OCI-LY3 (cell line): ENCODE data around the gene RTKN.
"Not testable (repeated sequence)": the region's sequence is repeated elsewhere in the genome, so short reads cannot be mapped to it uniquely, and the experiment has no call there.

ENCODE experiments used
- H2AFZ ChIP-seq: fragments of 200-600, 300-600 bp; shearing (Covaris generic); 2 replicates; pipeline ENCODE4 v1.6.0; 2014; ENCODE audit warnings: antibody characterized with exemption, low read depth, low read length
- H3K27ac ChIP-seq: fragments of 200-600, 300-600 bp; sonication (generic); 2 replicates; pipeline ENCODE4 v1.5.1; 2014; ENCODE audit warnings: mild to moderate bottlenecking, low read length, moderate library complexity, mixed read lengths
- H3K27me3 ChIP-seq: fragments of 200-600, 300-600 bp; sonication (generic); 2 replicates; pipeline ENCODE4 v1.6.1; 2014; ENCODE audit warnings: low read depth, low read length, mixed read lengths
- H3K36me3 ChIP-seq: fragments of 200-600, 300-600 bp; sonication (generic); replicated peaks from 2 replicates; pipeline ENCODE3; 2014; ENCODE audit warnings: low read depth, low read length, mixed read lengths
- H3K4me1 ChIP-seq: fragments of 300-600, 200-600 bp; sonication (generic); 2 replicates; pipeline ENCODE4 v1.6.1; 2014; ENCODE audit warnings: low read length, mixed read lengths
- H3K4me2 ChIP-seq: fragments of 200-600, 300-600 bp; sonication (generic); 2 replicates; pipeline ENCODE4 v1.6.1; 2014; ENCODE audit warnings: low read length, mixed read lengths
- H3K4me3 ChIP-seq: fragments of 300-600, 200-600 bp; sonication (generic); 2 replicates; pipeline ENCODE4 v1.5.1; 2014; ENCODE audit warnings: antibody characterized with exemption, mild to moderate bottlenecking, low read length, moderate library complexity
- H3K79me2 ChIP-seq: fragments of 300-600, 200-600 bp; shearing (Covaris generic); 2 replicates; pipeline ENCODE4 v1.6.1; 2014; ENCODE audit warnings: mild to moderate bottlenecking, low read length, mixed read lengths
- H3K9ac ChIP-seq: fragments of 300-600, 200-600 bp; shearing (Covaris generic); 2 replicates; pipeline ENCODE4 v1.6.0; 2014; ENCODE audit warnings: mild to moderate bottlenecking, low read length, moderate library complexity
- H3K9me3 ChIP-seq: fragments of 200-600, 300-600 bp; shearing (Covaris generic); 2 replicates; pipeline ENCODE4 v1.6.1; 2014; ENCODE audit warnings: low read length, mixed read lengths; ENCODE audit not compliant: insufficient read depth
- H4K20me1 ChIP-seq: fragments of 200-600, 300-600 bp; sonication (generic); 2 replicates; pipeline ENCODE4 v1.6.1; 2016; ENCODE audit warnings: low read length, mixed read lengths; ENCODE audit not compliant: insufficient read depth
- CTCF ChIP-seq: fragments of 200-600, 300-600 bp; sonication (generic); IDR thresholded peaks from 2 replicates; pipeline ENCODE4 v1.5.1; 2014; ENCODE audit warnings: antibody characterized with exemption, low read length, low read depth
- EZH2phosphoT487 ChIP-seq: fragments of 200-600 bp; shearing (Covaris generic); IDR thresholded peaks from 2 replicates; pipeline ENCODE4 v1.6.1; 2018; ENCODE audit warnings: antibody characterized with exemption, mixed run types, low read depth

Gene RTKN

GRCh38 chr2:74441690-74442482 is at the start of gene RTKN:
Gene RTKN, minus strand, starts transcription at chr2:74441937. Its CDS starts 121 bp downstream, at chr2:74441816.
- Histone ChIP-seq H3K4me1 (peaks cover 47% of the 10 kb centered on the region), H3K4me2 (peak within 1 kb of the TSS; percentile 94), H3K27me3 (no peaks in the 10 kb centered on the region), H3K36me3 (no peaks in the 10 kb centered on the region), H2AFZ (peak within 1 kb of the TSS; percentile 92), H3K79me2 (no peaks in the 10 kb centered on the region), H3K9ac (peak within 1 kb of the TSS; percentile 72; the same call in 1 of the 2 replicates), H4K20me1 (no peaks in the 10 kb centered on the region), H3K4me3 (peak within 1 kb of the TSS; percentile 82), H3K27ac (peak within 1 kb of the TSS; percentile 44), H3K9me3 (no peaks in the 10 kb centered on the region)
- TF ChIP-seq CTCF (no peak), EZH2phosphoT487 (no peak)

- H3K4me2 ChIP-seq: no peak overlapping the region
- no peaks in the 10 kb centered on the region for H3K27me3 ChIP-seq
- no peak overlapping the region for H3K27ac ChIP-seq
- no peaks in the 10 kb centered on the region for H3K9me3 ChIP-seq
- H3K4me1 ChIP-seq: no peaks in the 10 kb centered on the region
- peaks cover 20% of the 10 kb centered on the region for H3K36me3 ChIP-seq
- no peak overlapping the region for H3K9ac ChIP-seq
- TF ChIP-seq EZH2phosphoT487 (no peak), CTCF (no peak)
- H3K79me2 ChIP-seq: no peaks in the 10 kb centered on the region
- H4K20me1 ChIP-seq: no peaks in the 10 kb centered on the region
- no peak overlapping the region for H3K4me3 ChIP-seq
- H2AFZ ChIP-seq: no peak overlapping the region
These were observed 48.2 kb upstream of the RTKN start for GRCh38 chr2:74489906-74490305.

DNA sequence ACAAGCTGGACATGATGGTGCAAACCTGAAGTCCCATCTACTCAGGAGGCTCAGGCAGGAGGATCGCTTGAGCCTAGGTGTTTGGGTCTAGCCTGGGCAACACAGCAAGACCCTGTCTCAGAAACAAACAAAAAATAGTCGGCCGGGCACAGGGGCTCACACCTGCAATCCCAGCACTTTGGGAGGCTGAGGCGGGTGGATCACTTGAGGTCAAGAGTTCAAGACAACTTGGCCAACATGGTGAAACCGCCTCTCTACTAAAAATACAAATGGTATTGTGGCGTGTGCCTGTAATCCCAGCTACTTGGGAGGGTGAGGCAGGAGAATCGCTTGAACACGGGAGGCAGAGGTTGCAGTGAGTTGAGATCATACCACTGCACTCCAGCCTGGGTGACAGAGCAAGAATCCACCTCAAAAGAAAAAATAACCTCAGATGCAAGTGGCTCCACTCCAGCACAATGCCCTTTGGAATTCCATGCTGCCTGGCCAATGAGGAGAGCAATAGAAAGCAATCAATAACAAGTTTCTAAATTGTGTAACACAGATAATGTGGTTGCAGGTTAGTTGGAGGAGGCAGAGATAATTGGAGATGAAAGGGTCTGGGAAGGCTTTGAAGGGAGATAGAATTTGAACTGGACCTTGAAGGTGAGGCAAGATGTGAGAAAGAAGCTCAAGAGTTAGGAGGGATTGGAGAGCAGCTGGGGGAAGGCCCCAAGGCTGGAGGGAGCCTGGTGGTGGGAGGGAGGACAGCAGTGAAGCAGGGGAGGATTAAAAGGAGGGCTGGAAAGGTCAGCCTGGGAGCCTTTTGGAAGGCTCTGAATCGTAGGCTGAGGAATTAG is 47.1 kb upstream of the RTKN start:
- Histone ChIP-seq H3K4me3 (no peak overlapping the region), H2AFZ (no peak overlapping the region), H3K4me2 (no peak overlapping the region), H3K27me3 (no peaks in the 10 kb centered on the region), H3K27ac (no peak overlapping the region), H3K9ac (no peak overlapping the region), H4K20me1 (no peaks in the 10 kb centered on the region), H3K36me3 (peaks cover 20% of the 10 kb centered on the region), H3K9me3 (no peaks in the 10 kb centered on the region), H3K4me1 (no peaks in the 10 kb centered on the region), H3K79me2 (peaks cover 1% of the 10 kb centered on the region; the same call in 1 of the 2 replicates)
- TF ChIP-seq EZH2phosphoT487: no peak
- no peak for TF ChIP-seq CTCF

DNA sequence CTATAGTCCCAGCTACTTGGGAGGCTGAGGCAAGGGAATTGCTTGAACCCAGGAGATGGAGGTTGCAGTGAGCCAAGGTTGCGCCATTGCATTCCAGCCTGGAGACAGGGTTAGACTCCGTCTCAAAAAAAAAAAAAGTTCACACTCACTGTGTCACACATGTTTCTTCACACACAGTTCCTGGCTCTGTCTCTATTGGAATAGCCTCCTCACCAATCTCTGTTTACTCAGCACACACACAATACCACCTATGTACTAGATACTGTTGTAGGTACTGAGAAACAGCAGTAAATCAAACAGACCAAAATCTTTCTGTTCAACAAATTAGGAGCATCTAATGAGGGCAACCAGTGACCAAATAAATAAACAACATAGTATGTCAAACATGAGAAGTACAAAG is 44.4 kb upstream of the RTKN start:
- no peak overlapping the region for H3K4me3 ChIP-seq
- H3K79me2 ChIP-seq: peaks cover 22% of the 10 kb centered on the region
- H3K36me3 ChIP-seq: peaks cover 7% of the 10 kb centered on the region
- H3K9ac ChIP-seq: no peak overlapping the region
- H3K27ac ChIP-seq: no peak overlapping the region
- H3K4me1 ChIP-seq: peaks cover 8% of the 10 kb centered on the region
- H3K4me2 ChIP-seq: no peak overlapping the region
- TF ChIP-seq EZH2phosphoT487 (no peak), CTCF (no peak)
- H2AFZ ChIP-seq: no peak overlapping the region
- no peaks in the 10 kb centered on the region for H3K27me3 ChIP-seq
- no peaks in the 10 kb centered on the region for H4K20me1 ChIP-seq
- no peaks in the 10 kb centered on the region for H3K9me3 ChIP-seq

DNA sequence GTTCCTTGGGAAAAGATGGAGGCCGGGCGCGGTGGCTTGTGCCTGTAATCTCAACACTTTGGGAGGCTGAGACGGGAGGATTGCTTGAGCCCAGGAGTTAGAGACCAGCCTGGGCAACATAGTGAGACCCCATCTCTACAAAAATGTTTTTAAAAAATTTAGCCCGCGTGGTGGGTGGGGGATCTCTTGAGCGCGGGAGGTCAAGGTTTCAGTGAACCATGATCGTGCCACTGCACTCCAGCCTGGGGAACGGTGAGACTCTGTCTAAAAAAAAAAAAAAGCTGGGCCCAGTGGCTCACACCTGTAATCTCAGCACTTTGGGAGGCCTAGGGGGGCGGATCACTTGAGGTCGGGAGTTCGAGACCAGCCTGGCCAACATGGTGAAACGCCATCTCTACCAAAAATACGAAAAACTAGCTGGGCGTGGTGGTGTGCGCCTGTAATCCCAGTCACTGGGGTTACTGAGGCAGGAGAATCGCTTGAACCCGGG is 42.0 kb upstream of the RTKN start:
- not testable (repeated sequence) for H3K9me3 ChIP-seq, H3K27me3 ChIP-seq, H3K36me3 ChIP-seq, H3K4me1 ChIP-seq, H4K20me1 ChIP-seq
- Histone ChIP-seq H3K4me2 (peak overlapping the region; percentile 98), H3K9ac (peak overlapping the region; percentile 80), H3K27ac (peak overlapping the region; percentile 79), H3K4me3 (peak overlapping the region; percentile 99), H2AFZ (0 out of 2 replicates have a peak overlapping the region, but pooled peaks have one; percentile 79), H3K79me2 (peaks cover 22% of the 10 kb centered on the region)
